HG03108 (cell line): ENCODE results near the gene SUPT5H.
A peak's percentile ranks its signal among the peaks of the same experiment; 100 is the strongest.
"Not testable (repeated sequence)": the region's sequence is repeated elsewhere in the genome, so short reads cannot be mapped to it uniquely, and the experiment has no call there.

ENCODE experiments used
- ATAC-seq: cut with Tn5 transposase; IDR thresholded peaks from one replicate; pipeline ENCODE4 v1.9.1; 2021; ENCODE audit warnings: moderate library complexity; ENCODE audit not compliant: unreplicated experiment

Gene SUPT5H

GRCh38 chr19:39424934-39425333 lies 20.4 kb upstream of the SUPT5H start:
- ATAC-seq, result no peak

- ATAC-seq, result no peak
Observed at GRCh38 chr19:39425744-39426143, 19.6 kb upstream of the SUPT5H start.

GRCh38 chr19:39426170-39426569 lies 19.2 kb upstream of the SUPT5H start:
- ATAC-seq, result no peak

- no peak for ATAC-seq
Observed at GRCh38 chr19:39427707-39428106, 17.7 kb upstream of the SUPT5H start.

GRCh38 chr19:39428283-39429112 lies 16.9 kb upstream of the SUPT5H start:
- ATAC-seq, result no peak

- peak; percentile 38 for ATAC-seq
Observed at GRCh38 chr19:39430675-39431593, 14.4 kb upstream of the SUPT5H start.

GRCh38 chr19:39432677-39433025 lies 12.7 kb upstream of the SUPT5H start:
- no peak for ATAC-seq

GRCh38 chr19:39433480-39434079 lies 11.8 kb upstream of the SUPT5H start:
- ATAC-seq, result no peak

GRCh38 chr19:39434123-39435076 lies 11.0 kb upstream of the SUPT5H start:
- ATAC-seq, result no peak

- peak; percentile 73 for ATAC-seq
Observed at GRCh38 chr19:39435499-39436349, 9.7 kb upstream of the SUPT5H start, which contains the start of gene RPS16. RPS16 (minus strand) TSS chr19:39435949; CDS start chr19:39435895, 54 bp downstream.

GRCh38 chr19:39436350-39436716 lies 9.0 kb upstream of the SUPT5H start:
- no peak for ATAC-seq

GRCh38 chr19:39438270-39438934 lies 7.0 kb upstream of the SUPT5H start:
- no peak for ATAC-seq

GRCh38 chr19:39444598-39445195 lies 685 bp upstream of the SUPT5H start:
- ATAC-seq, result no peak

GRCh38 chr19:39446365-39447084 lies 1.1 kb downstream of the SUPT5H start:
- no peak for ATAC-seq

- no peak for ATAC-seq
Observed at GRCh38 chr19:39448271-39448670, 2.9 kb downstream of the SUPT5H start.

- no peak for ATAC-seq
Observed at GRCh38 chr19:39449116-39449797, 3.9 kb downstream of the SUPT5H start.

GRCh38 chr19:39451257-39451656 lies 5.9 kb downstream of the SUPT5H start:
- not testable (repeated sequence) for ATAC-seq
